Measurements from ENCODE around the gene EXOC6.
"Not testable (repeated sequence)": the region's sequence is repeated elsewhere in the genome, so short reads cannot be mapped to it uniquely, and the experiment has no call there.

Gene EXOC6

GRCh38 chr10:93083743-93084539, 235.6 kb downstream of the EXOC6 start:
- no peak for DNase-seq

GRCh38 chr10:93085272-93085859, 237.0 kb downstream of the EXOC6 start:
- no peak for DNase-seq

GRCh38 chr10:93086289-93086688, 238.0 kb downstream of the EXOC6 start:
- DNase-seq: no peak

- no peak for DNase-seq
Observed at GRCh38 chr10:93087846-93088245, 239.5 kb downstream of the EXOC6 start.

- no peak for DNase-seq
Observed at GRCh38 chr10:93088466-93088865, 240.1 kb downstream of the EXOC6 start.

- no peak for DNase-seq
Observed at GRCh38 chr10:93090619-93091018, 242.3 kb downstream of the EXOC6 start.

- no peak for DNase-seq
Observed at GRCh38 chr10:93091960-93092359, 243.6 kb downstream of the EXOC6 start.

GRCh38 chr10:93095225-93095624, 246.9 kb downstream of the EXOC6 start:
- no peak for DNase-seq

GRCh38 chr10:93096901-93097300, 248.6 kb downstream of the EXOC6 start:
- DNase-seq: no peak

- DNase-seq: no peak
Observed at GRCh38 chr10:93097386-93097785, 249.1 kb downstream of the EXOC6 start.

GRCh38 chr10:93098816-93099215, 250.5 kb downstream of the EXOC6 start:
- DNase-seq: no peak

- DNase-seq: no peak
Observed at GRCh38 chr10:93099670-93100069, 251.3 kb downstream of the EXOC6 start.

- not testable (repeated sequence) for DNase-seq
Observed at GRCh38 chr10:93101148-93101547, 252.8 kb downstream of the EXOC6 start.

GRCh38 chr10:93103953-93104352, 255.6 kb downstream of the EXOC6 start:
- no peak for DNase-seq

GRCh38 chr10:93106631-93107072, 258.3 kb downstream of the EXOC6 start:
- DNase-seq: peak; percentile 93

Measured in fibroblast of skin of scalp (primary cell).